ENCODE data around the gene FAM53B.

The FAM53B gene

GRCh38 chr10:124677749-124678556, 66.2 kb downstream of the FAM53B start:
- DNase-seq, result no peak

GRCh38 chr10:124677293-124677699, 66.9 kb downstream of the FAM53B start:
- no peak for DNase-seq

- no peak for DNase-seq
Observed at GRCh38 chr10:124676416-124677062, 67.6 kb downstream of the FAM53B start.

GRCh38 chr10:124675824-124676223, 68.4 kb downstream of the FAM53B start:
- no peak for DNase-seq

GRCh38 chr10:124675261-124675660, 68.9 kb downstream of the FAM53B start:
- DNase-seq, result no peak

GRCh38 chr10:124674768-124675222, 69.4 kb downstream of the FAM53B start:
- DNase-seq, result no peak

GRCh38 chr10:124672181-124672638, 72.0 kb downstream of the FAM53B start:
- no peak for DNase-seq

- peak; percentile 33 for DNase-seq
Observed at GRCh38 chr10:124671486-124672075, 72.6 kb downstream of the FAM53B start.

- DNase-seq, result no peak
Observed at GRCh38 chr10:124670849-124671248, 73.3 kb downstream of the FAM53B start.

- DNase-seq, result no peak
Observed at GRCh38 chr10:124669824-124670654, 74.1 kb downstream of the FAM53B start.

GRCh38 chr10:124669141-124669823, 74.9 kb downstream of the FAM53B start:
- no peak for DNase-seq

GRCh38 chr10:124668517-124669051, 75.6 kb downstream of the FAM53B start:
- DNase-seq, result no peak

- no peak for DNase-seq
Observed at GRCh38 chr10:124667425-124668345, 76.5 kb downstream of the FAM53B start.

GRCh38 chr10:124666494-124666893, 77.7 kb downstream of the FAM53B start:
- DNase-seq, result no peak

GRCh38 chr10:124665980-124666379, 78.2 kb downstream of the FAM53B start:
- DNase-seq, result no peak

GRCh38 chr10:124665558-124665957, 78.6 kb downstream of the FAM53B start:
- DNase-seq, result no peak

- DNase-seq, result no peak
Observed at GRCh38 chr10:124665091-124665490, 79.1 kb downstream of the FAM53B start.

- peak; percentile 71 for DNase-seq
Observed at GRCh38 chr10:124663766-124664360, 80.3 kb downstream of the FAM53B start.

- DNase-seq, result no peak
Observed at GRCh38 chr10:124663228-124663627, 81.0 kb downstream of the FAM53B start.

- no peak for DNase-seq
Observed at GRCh38 chr10:124661660-124662180, 82.5 kb downstream of the FAM53B start.
